Measurements from ENCODE around the gene DOK6. TPM values are rescaled to one million over a fixed set of nuclear protein-coding genes. Genes with fewer than 3 reads are reported as not detected.

DOK6 gene
- total and polyA plus RNA-seq, 11 donors, result 0.46 to 9.7 (median 2.9) TPM

DNA sequence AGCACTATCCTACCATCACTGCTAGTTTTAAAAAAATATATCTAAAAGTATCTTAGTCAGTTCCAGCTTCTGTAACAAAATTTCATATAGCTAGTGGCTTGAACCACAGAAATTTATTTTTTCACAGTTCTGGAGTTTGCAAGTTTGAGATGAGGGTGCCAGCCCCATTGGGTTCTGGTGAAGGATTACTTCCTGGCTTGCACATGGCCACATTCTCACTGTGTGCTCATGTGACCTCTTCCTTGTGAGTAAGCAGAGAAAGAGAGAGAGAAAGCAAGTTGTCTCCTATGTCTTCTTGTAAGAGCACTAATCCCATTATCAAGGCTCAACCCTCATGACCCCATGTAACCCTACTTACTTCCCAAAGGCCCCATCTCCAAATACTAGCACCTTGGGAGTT, 158.9 kb downstream of the DOK6 start:
- Histone ChIP-seq H3K4me1 (no peaks in the 10 kb centered on the region), H3K36me3 (no peaks in the 10 kb centered on the region), H3K4me3 (no peak overlapping the region), H3K9me3 (peaks cover 0 to 17% (median 0%) of the 10 kb centered on the region in 12 donors), H3K27me3 (no peaks in the 10 kb centered on the region), H3K27ac (no peak overlapping the region)
- ATAC-seq, result no peak
- intact Hi-C loops (cut with DNase I), result no loop called here
- DNase-seq, result no peak
- TF ChIP-seq POLR2A (IDR thresholded peaks at IDR 0.05), result no peak
- TF ChIP-seq, protein P1, sequence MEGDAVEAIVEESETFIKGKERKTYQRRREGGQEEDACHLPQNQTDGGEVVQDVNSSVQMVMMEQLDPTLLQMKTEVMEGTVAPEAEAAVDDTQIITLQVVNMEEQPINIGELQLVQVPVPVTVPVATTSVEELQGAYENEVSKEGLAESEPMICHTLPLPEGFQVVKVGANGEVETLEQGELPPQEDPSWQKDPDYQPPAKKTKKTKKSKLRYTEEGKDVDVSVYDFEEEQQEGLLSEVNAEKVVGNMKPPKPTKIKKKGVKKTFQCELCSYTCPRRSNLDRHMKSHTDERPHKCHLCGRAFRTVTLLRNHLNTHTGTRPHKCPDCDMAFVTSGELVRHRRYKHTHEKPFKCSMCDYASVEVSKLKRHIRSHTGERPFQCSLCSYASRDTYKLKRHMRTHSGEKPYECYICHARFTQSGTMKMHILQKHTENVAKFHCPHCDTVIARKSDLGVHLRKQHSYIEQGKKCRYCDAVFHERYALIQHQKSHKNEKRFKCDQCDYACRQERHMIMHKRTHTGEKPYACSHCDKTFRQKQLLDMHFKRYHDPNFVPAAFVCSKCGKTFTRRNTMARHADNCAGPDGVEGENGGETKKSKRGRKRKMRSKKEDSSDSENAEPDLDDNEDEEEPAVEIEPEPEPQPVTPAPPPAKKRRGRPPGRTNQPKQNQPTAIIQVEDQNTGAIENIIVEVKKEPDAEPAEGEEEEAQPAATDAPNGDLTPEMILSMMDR (IDR thresholded peaks at IDR 0.05), result no peak

DNA sequence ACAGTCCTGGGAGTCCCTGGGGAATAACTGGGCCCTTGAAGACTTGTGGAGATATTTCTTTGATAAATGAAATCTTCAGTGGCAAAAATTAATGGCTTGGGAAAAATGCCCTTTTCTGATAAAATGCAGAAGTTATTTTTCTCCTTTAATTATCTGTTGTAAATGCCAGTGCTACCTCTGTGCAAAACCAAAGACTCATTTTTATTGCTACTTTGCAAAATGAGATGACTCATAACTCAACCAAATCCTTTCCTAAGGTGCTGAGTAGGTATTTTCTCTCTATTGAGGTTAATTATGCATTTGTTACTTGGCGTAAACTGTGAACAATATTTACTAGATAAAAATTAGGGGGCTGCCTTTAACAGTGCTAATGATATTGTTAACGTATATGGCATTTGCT, 163.9 kb downstream of the DOK6 start:
- no peak for ATAC-seq
- Histone ChIP-seq H3K4me3 (no peak overlapping the region), H3K36me3 (no peaks in the 10 kb centered on the region), H3K27me3 (no peaks in the 10 kb centered on the region), H3K9me3 (peaks cover 0 to 17% (median 0%) of the 10 kb centered on the region in 12 donors), H3K4me1 (no peaks in the 10 kb centered on the region), H3K27ac (no peak overlapping the region)
- TF ChIP-seq, protein P1 (IDR thresholded peaks at IDR 0.05), result no peak
- no peak for TF ChIP-seq POLR2A (IDR thresholded peaks at IDR 0.05)
- intact Hi-C loops (cut with DNase I), result no loop called here
- WGBS, 4 donors, result 94 to 98% (median 96%) methylated on average over 2 of the region's 2 CpGs
- DNase-seq, result no peak

DNA sequence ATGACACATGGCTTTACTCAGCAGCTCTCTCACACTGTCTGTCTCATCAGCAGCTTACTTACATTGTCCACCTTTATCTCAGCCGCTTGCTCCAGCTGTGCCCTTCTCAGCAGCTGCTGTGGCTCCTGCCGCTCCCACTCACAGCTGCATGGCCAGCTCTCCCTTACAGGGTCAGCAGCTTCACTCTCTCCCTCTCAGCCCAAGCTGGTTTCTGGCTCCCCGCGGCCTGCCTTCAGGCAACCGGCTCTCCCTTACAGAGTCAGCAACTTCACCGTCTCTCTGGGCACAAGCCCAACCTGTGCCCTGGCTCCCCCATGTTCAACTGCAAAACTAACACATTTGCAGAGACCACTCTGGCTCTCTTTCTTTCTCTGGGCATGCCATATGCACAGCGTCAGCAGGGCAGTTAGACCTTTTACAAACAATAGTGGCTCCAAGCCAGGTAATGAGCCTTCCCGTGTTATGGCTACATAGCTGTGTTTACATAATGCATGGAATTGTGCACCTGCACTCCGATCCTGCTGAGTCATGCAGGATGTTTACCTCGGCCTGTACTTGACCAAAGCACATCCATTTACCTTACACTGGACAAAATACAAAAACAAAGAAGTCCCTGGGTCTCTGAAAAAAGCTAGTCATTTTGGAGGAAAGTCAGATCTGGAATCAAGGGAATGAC, 167.3 kb downstream of the DOK6 start:
- DNase-seq (no peak), ATAC-seq (no peak)
- intact Hi-C loops (cut with DNase I), result no loop called here
- 76 to 81% (median 78%) methylated on average over 10 of the region's 10 CpGs for WGBS, 4 donors
- Histone ChIP-seq H3K9me3 (peaks cover 0 to 5% (median 0%) of the 10 kb centered on the region in 12 donors), H3K4me3 (no peak overlapping the region), H3K27ac (no peak overlapping the region), H3K27me3 (no peaks in the 10 kb centered on the region), H3K36me3 (no peaks in the 10 kb centered on the region), H3K4me1 (no peaks in the 10 kb centered on the region)
- TF ChIP-seq POLR2A (IDR thresholded peaks at IDR 0.05), result no peak
- TF ChIP-seq, protein P1 (IDR thresholded peaks at IDR 0.05), result no peak

DNA sequence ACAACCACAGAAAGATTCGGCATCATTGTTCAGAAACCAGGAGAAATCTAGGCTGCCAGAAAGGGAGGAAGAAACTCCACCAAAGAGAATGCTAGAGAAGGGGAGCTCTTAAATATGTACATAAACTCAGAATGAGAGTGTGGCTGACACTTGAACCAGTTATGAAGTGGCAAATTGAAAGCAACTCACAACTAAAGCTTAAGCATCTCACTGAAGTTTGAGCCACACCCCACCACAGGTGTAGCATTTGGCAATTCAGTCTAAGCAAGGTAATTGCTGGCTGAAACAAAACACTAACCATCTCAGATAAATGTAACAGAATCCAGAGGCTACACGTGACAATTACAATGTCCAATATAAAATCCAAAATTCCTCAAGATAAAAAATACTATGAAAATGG, 168.4 kb downstream of the DOK6 start:
- no peak overlapping the region for H3K27ac ChIP-seq
- DNase-seq (no peak), ATAC-seq (no peak)
- H3K9me3 ChIP-seq, result peaks cover 0 to 5% (median 0%) of the 10 kb centered on the region in 12 donors
- H3K36me3 ChIP-seq, result no peaks in the 10 kb centered on the region
- no peaks in the 10 kb centered on the region for H3K4me1 ChIP-seq
- no peak overlapping the region for H3K4me3 ChIP-seq
- intact Hi-C loops (cut with DNase I), result no loop called here
- 91 to 96% (median 93%) methylated on average over 2 of the region's 2 CpGs for WGBS, 4 donors
- TF ChIP-seq, protein P1 (IDR thresholded peaks at IDR 0.05), result no peak
- no peaks in the 10 kb centered on the region for H3K27me3 ChIP-seq
